Astrocyte of the spinal cord (primary cell): ENCODE data around the gene NOL7.

Source experiments
- DNase-seq: peaks from one replicate; pipeline ENCODE4 v3.0.0; 2011; ENCODE audit warnings: low read depth, low spot score
- H3K4me3 ChIP-seq: 2 replicates; pipeline ENCODE4 v1.5.1; 2011; ENCODE audit warnings: low read depth, mild to moderate bottlenecking, low read length, moderate library complexity
- CTCF ChIP-seq: IDR thresholded peaks from 2 replicates; pipeline ENCODE4 v1.5.1; 2012; ENCODE audit warnings: low read depth, mild to moderate bottlenecking, low read length, inconsistent platforms
- in situ Hi-C: cut with HindIII; loops from 2 replicates; pipeline ENCODE4 v1.10.0; 2017; ENCODE audit warnings: low sequenced_read_pairs

The NOL7 gene

GRCh38 chr6:13664703-13665352 is 49.7 kb downstream of the NOL7 start:
- in situ Hi-C loops = no loop called here
- TF ChIP-seq CTCF = no peak
- no peak overlapping the region for H3K4me3 ChIP-seq
- DNase-seq = no peak

GRCh38 chr6:13666194-13667105 is 51.3 kb downstream of the NOL7 start:
- no peak overlapping the region for H3K4me3 ChIP-seq
- DNase-seq = no peak
- TF ChIP-seq CTCF = no peak
- in situ Hi-C loops = no loop called here

- DNase-seq = no peak
- no peak overlapping the region for H3K4me3 ChIP-seq
- in situ Hi-C loops = no loop called here
- no peak for TF ChIP-seq CTCF
Measured at GRCh38 chr6:13667655-13668054, 52.5 kb downstream of the NOL7 start.

GRCh38 chr6:13668291-13668928 is 53.3 kb downstream of the NOL7 start:
- in situ Hi-C loops = no loop called here
- no peak for TF ChIP-seq CTCF
- no peak overlapping the region for H3K4me3 ChIP-seq
- no peak for DNase-seq

GRCh38 chr6:13669476-13669875 is 54.3 kb downstream of the NOL7 start:
- TF ChIP-seq CTCF = no peak
- in situ Hi-C loops = no loop called here
- H3K4me3 ChIP-seq = no peak overlapping the region
- DNase-seq = no peak
